NB4 (cell line): Measurements from ENCODE around the gene ABHD11.

Experiments used
- CTCF ChIP-seq: IDR thresholded peaks from one replicate; pipeline ENCODE4 v1.5.1; 2012; ENCODE audit warnings: low read depth, low read length
- MYC ChIP-seq: IDR thresholded peaks from 2 replicates; pipeline ENCODE4 v1.6.1; 2011; ENCODE audit warnings: low read depth, low read length
- POLR2A ChIP-seq: IDR thresholded peaks from 2 replicates; pipeline ENCODE4 v1.6.1; 2011; ENCODE audit warnings: mild to moderate bottlenecking; ENCODE audit not compliant: insufficient read length; ENCODE audit errors: extremely low read depth

DNA sequence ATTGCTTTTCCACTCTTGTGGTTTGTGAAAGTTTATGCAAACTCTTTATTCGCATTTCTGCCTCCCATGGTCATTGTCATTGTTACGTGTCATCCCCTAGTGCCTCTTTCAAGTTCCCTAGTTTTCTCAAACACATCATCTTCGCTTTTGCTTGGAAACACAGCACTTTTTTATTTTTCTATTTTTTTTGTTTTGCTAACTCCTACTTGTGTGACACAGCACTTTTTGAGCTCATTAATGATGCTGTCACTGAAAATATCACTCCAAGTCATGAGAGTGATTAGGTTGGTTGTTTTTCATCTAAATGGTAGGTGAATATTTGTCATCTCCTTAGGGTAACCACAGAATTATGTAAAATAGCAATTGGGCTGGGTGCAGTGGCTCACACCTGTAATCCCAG, 10.7 kb downstream of the ABHD11 start:
- TF ChIP-seq CTCF (no peak), POLR2A (no peak), MYC (no peak)
